NOMO-1 treated with DMSO at 0.1 percent for 48 hours (cell line): ENCODE results near the gene YIPF3.
A peak's percentile ranks its signal among the peaks of the same experiment; 100 is the strongest.
"Not testable (repeated sequence)": the region's sequence is repeated elsewhere in the genome, so short reads cannot be mapped to it uniquely, and the experiment has no call there.

Source experiments
- DNase-seq: peaks from one replicate; lab custom pipeline; 2025; ENCODE audit not compliant: unreplicated experiment; lab: John Stamatoyannopoulos, UW

Gene YIPF3

GRCh38 chr6:43509984-43510826, 6.5 kb downstream of the YIPF3 start, which contains the start of gene LRRC73:
TSS of gene LRRC73 (minus strand) at chr6:43510346. CDS start at chr6:43509785, 561 bp downstream.
- peak; percentile 36 for DNase-seq

DNA sequence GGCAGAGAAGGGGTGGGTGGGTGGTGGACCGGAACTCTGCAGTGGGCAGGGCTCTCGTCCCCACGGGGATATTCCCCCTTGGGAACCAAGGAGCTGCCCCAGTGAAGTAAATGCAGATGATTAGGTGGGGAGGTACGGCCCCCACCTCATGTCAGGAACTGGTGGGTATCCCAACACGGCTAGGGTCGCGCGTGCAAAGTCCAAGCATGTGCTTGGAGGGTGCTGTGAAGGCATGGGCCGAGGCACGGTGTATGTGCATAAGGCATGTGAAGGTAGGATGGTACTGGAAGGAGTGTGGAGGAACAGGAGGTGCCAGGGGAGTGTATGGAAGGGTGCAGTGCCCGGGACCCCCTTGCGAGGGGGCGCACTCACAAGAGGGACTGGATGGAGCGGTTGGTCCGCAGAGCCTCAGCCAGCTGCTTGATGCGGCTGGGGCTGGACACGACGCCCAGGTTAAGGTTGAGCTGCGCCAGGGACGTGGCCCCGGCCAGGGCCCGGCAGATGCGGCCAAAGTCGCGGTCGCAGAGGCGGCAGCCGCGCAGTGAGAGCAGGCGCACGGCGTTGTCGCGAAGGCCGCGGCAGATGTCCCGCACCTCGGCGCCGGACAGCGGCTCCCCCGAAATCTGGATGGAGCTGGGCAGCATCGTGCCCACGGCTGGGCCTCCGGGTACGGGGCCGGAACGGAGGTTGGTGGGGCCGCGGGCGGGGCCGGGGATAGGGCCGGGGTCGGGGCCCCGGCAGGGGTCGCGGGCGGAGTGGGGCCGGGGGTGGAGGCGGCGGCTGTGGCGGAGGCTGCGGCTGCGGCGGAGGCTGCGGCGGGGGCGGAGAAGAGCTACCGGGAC, 7.4 kb downstream of the YIPF3 start:
- no peak for DNase-seq

GRCh38 chr6:43508481-43509141, 8.1 kb downstream of the YIPF3 start:
- DNase-seq = no peak

DNA sequence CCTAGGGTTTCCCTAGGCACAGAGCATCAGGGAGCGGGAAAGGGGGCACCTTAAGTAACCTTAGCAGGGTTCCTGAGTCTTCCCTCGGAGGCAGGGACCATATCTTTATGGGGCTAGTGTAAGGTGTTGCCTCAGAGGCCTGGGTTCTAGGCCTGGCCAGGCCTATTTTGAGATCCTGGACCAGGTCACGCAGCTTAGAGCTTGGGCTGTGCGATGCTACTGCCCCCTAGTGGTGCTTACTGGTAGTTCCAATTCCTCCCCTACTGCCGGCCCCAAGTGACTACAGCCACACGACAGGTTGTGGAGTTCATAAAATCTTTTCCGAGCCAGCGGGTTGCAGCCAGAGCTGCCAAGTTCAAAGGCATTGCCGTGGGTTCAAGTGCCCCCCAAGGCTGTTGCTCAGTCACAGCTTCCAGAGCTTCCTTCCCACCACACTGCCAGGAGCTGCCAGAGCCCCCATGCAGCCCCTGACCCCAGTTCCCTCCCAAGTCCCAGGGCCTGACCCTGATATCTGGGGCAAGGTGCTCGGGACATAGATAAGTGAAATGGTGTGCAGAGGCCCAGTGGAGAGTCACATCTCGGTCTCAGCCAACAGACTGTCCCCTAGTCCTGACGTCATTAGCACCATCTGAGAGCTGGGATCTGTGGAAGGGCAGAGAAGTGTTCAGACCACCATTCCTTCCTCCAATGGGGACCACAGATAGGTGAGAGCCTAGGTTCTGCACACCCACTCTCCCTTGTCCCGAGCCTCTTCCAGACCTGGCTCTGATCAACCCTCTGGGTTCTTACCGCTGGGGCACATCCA, 9.9 kb downstream of the YIPF3 start:
- peak; percentile 72 for DNase-seq

GRCh38 chr6:43506171-43506570, 10.6 kb downstream of the YIPF3 start:
- no peak for DNase-seq

DNA sequence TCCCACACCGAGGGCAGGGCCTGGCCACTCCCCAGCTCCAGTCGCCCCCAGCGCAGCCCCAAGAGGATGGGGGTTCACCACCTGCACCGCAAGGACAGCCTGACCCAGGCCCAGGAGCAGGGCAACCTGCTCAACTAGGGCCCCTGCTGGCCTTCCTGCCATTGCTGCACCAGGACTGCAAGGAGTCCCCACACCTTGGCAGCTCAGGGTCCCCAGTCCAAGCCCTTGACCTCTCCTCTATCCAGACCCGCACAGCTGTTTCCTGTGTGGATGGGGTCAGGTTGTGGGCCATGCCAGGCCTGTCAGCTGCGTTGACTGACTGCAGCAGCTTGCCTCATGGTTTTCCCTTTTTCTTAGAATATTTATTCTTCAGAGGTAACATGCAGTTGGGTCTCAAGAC, 11.0 kb downstream of the YIPF3 start:
- DNase-seq = no peak

DNA sequence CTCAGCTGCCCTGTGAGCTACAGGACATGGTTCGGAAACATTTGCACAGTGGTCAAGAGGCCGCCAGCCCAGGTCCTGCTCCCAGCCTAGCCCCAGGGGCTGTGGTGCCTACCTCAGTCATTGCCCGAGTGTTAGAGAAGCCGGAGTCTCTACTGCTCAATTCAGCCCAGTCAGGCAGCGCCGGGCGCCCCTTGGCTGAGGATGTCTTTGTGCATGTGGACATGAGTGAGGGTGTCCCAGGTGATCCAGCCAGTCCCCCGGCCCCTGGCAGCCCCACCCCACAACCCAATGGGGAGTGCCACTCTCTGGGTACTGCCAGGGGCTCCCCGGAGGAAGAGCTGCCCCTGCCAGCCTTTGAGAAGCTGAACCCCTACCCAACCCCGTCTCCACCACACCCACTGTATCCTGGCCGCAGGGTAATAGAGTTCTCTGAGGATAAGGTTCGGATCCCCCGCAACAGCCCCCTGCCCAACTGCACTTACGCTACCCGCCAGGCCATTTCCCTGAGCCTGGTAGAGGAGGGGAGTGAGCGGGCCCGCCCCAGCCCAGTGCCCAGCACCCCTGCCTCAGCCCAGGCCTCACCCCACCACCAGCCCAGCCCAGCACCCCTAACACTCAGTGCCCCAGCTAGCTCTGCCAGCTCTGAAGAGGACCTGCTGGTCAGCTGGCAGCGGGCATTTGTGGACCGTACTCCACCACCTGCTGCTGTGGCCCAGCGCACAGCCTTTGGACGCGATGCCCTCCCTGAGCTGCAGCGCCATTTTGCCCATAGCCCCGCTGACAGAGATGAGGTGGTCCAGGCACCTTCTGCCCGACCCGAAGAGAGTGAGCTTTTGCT, 11.8 kb downstream of the YIPF3 start:
- no peak for DNase-seq

DNA sequence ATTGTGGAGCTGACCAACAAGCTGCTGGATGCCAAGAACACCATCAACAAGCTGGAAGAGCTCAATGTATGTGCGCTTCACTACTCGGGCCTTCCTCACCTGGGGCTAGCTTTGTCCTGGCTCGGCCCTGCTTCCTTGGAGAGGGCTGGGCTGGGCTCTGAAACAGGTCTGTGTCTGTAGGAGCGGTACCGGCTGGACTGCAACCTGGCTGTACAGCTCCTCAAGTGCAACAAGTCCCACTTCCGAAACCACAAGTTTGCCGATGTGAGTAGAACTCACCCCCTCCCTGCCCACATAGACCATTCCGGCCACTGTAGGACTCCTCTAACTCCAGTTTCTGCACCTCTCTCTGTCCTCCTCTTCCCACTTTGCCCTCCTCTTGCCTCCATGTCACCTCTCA, 13.3 kb downstream of the YIPF3 start:
- DNase-seq = no peak

- no peak for DNase-seq
These were observed 14.1 kb downstream of the YIPF3 start for GRCh38 chr6:43502666-43503065.

GRCh38 chr6:43500921-43501320, 15.8 kb downstream of the YIPF3 start:
- no peak for DNase-seq

DNA sequence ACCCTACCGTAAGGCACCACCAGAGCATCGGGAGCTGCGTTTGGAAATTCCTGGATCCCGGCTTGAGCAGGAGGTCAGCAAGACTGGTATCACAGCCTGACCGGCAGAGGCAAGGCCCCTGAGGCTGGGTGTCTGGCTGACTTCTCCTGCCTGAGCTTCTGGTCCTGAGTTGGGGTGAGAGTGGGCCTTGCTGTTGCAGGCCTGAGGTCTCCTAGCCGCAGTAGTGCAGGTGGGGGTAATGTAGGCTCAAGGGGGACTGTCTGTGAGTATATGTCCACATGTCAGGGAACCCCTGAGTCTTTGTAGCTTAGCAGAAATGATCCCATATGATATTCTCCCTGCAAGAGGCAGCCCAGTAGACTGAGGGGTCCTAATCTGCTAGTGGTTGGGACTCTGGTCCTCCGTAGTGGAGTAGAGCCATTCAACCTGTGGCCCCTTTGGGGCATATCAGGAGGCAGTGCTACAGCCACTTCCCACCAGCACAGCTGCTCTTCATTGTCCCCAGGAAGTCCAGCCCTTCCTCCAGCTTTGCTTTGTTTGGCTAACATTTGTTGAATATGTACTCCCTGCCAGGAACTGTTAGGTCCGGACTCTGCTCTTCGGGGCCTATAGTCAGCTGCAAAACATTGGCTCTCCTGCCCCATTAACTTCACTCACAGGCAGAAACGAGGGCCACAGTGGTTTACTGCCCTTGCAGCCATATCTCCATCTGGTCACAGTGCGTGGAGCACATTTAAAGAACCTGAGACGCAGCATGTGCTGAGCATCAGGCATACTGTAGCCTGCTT, 17.5 kb downstream of the YIPF3 start:
- no peak for DNase-seq

- DNase-seq = not testable (repeated sequence)
These were observed 18.4 kb downstream of the YIPF3 start for GRCh38 chr6:43498291-43498690.

DNA sequence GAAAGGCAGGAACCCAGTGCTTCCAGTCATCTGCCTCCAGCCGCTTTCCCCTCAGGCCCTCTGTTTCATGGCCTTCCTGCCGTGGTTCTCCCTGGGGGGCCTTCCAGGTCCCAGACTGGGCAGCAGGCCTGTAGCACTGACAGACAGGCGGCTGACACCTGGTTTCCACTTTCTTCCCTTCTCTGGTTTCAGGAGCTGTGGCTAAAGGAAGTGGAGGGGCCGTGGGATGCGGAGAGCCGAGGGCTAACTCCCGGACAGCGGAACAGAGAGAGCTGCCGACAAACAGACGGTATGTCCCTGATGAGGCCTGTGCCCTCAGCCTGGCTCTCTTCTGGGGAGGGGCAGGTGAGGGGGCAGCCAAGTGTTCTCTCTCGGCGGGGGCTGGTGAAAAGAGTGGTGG, 19.0 kb downstream of the YIPF3 start:
- DNase-seq = no peak

DNA sequence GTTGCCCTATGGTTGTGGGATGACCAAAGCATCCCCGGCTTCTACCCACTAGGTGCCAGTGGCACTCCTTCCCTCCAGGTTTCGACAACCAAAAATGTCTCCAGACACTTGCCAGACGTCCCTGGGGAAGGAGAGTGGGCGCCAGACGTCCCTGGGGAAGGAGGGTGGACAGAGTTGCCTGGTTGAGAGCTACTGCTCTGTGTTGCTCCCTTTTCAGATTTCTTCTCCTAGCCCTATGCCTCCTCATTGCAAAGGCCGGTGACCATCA, 19.7 kb downstream of the YIPF3 start:
- no peak for DNase-seq

DNA sequence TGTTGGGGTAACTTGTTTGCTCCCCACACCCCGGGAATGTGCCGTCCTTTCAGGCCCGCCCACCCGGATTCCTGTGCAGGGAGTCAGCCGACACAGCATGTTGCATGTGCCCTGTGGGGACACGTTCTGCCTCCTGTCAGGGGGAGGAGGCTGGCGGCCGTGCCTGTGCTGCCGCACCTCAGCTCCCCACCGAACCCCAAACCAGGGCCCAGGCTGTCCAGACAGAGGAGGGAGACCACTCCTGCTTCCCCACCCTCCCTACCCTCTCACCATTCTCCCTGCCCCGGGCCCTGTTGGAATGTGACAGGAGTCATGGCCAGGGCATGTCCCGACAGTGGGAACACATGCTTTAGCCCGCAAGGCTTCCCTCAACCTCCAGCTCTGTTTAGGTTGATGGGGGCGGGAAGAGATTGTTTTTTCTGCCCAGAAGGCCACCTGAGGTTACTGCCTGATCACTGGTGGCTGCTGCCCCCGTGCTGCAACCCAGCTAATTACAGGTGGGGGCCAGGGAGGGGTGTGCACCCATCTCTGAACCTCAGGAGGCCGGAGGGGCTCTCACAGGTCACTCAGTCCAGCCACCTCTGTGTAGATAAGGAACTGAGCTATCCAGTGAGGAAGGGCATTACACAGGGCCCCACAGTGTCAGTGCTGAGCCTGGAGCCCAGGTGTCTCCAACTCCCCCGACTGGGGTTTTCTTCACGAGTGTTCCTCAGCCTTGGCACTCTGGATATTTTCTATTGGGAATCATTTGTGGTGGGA, 20.2 kb downstream of the YIPF3 start:
- no peak for DNase-seq

- DNase-seq = no peak
These were observed 21.3 kb downstream of the YIPF3 start for GRCh38 chr6:43495409-43495941.

GRCh38 chr6:43494766-43495165, 22.0 kb downstream of the YIPF3 start:
- no peak for DNase-seq

GRCh38 chr6:43494321-43494720, 22.4 kb downstream of the YIPF3 start:
- no peak for DNase-seq
